ENCODE results near the gene TMIGD3. TPM values are rescaled to one million over a fixed set of nuclear protein-coding genes. Genes with fewer than 3 reads are reported as not detected.

TMIGD3 gene
- total RNA-seq, 2 donors from 2014 or later: not detected

DNA sequence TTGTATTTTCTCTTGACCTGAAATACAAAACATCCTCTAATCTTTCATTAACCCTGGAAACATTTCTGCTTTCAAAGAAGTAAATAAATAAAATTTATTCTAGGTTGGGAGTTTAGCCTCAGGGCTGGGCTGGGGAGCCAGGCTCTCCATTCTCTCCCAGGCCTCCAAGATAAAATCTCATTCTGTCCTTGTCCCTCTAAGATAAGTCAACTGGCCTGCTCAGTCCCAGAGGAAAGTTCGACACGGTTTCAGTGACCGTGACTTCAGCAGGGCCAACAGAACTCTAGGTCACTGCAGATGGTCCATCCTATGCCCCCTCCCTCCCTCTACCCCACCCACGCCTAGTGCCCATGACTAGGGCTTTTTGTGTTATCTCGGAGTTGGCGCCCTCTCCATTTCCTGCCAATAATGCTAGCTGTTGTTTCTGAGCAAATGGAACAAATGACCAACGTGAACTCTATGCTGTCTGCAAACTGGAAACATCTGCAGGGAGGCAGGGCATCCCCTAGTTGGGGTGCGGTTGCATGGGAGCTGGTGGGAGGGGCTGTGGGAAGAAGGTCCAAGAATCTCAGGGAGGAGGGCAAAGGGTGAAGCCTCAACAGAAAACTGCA is 10.1 kb upstream of the TMIGD3 start:
- DNase-seq (ENCODE audit: low spot score in 2 of 2): no peak
- Mint-ChIP-seq H3K27ac (no peak overlapping the region), H3K9me3 (no peaks in the 10 kb centered on the region), H3K36me3 (no peaks in the 10 kb centered on the region)
- no peak for ATAC-seq

DNA sequence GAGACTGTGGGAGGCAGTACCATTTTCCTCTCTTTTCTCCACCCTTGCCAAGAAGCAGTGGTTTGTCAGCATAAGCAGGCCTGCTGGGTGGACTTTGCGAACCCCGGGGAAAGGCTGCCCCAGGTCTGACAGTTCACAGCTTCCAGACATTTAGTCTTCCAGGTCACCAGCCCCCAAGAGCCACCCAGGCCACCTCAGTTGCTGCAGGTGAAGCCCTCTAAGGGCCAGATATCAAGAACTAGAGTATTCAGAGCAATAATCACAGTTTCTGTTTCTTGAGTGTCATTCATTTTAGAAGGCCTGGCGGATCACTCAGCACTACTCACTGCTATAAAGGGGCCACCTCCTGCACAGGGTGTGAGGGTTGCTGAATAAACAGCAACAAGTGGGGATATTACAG is 9.5 kb upstream of the TMIGD3 start:
- no peak for ATAC-seq
- Mint-ChIP-seq H3K36me3 (no peaks in the 10 kb centered on the region), H3K9me3 (no peaks in the 10 kb centered on the region), H3K27ac (no peak overlapping the region)
- DNase-seq (ENCODE audit: low spot score in 2 of 2): no peak

DNA sequence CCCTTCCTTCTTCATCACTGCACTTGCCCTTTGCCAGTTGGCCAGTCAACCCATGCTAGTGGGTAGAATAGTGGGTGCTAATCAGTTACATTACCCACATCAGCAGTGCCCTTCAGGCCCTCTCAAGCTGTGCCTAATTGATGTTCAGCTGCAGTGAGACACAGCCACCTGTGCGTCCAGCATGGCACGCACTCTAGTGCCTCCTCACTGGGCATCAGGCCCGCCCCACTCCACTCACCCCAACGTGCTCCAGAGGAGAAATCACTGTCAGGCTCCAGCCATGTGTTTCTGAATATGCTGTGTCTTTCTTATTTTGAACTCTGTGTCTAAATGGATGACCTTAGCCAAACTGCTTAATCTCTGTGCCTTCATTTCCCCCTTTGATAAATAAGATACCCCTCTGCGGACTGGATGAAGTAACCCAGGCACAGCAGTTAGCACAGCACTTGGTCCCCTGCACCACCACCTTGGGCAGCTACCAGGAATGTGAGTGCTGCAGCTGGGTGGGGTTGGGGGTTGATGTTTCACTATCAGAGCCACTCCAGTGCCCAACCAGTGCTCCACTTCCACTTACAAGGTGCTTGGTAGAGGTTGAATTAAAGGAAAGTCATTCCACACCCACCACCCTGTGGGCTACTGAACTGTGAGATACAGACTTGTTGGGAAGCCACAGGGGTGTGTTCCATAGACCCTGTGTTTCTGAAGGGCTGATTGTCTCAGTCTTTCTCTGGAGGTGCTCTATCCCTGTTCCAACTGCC is 8.9 kb upstream of the TMIGD3 start:
- no peak overlapping the region for H3K27ac Mint-ChIP-seq
- no peak for ATAC-seq
- H3K36me3 Mint-ChIP-seq: no peaks in the 10 kb centered on the region
- no peaks in the 10 kb centered on the region for H3K9me3 Mint-ChIP-seq
- DNase-seq (ENCODE audit: low spot score in 2 of 2): no peak

DNA sequence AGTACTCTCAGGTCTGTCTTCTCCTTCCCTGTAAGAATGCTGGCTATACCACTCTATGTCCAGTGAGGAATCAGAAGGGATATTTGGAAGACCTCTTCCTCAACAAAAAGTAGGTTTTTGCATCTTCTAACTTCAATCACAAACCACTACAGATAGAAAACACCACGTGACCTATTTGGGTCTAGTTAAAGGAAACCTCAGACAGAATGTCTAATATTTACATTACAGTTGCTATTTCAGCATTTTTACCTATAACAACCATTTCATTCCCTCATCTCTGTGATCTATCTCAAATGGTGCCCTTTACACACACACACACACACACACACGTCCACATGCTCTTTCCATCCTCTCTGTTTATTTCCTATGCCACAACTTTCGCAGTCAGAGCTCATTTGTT is 7.9 kb upstream of the TMIGD3 start:
- no peak overlapping the region for H3K27ac Mint-ChIP-seq
- ATAC-seq (no peak), DNase-seq (ENCODE audit: low spot score in 2 of 2) (no peak)
- no peaks in the 10 kb centered on the region for H3K9me3 Mint-ChIP-seq
- no peaks in the 10 kb centered on the region for H3K36me3 Mint-ChIP-seq

DNA sequence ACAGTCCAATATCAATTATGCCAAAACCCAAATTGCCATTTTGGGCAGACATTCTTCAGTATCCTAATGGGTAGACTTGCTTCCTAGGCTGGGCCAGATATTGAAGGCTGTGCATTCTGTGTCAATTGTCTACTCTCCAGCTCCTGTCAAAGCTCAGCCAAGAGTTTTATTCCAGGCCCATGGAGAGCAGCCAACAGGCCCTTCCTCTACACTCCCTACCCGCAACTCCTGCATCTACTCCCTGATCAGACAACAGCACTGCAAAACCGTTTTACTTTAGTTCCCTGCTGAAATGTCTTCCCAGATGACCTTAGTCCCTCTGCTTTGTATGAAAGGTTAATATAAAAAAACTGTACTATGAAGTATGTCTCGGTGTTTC is 6.6 kb upstream of the TMIGD3 start:
- ATAC-seq: no peak
- no peaks in the 10 kb centered on the region for H3K9me3 Mint-ChIP-seq
- H3K27ac Mint-ChIP-seq: no peak overlapping the region
- H3K36me3 Mint-ChIP-seq: no peaks in the 10 kb centered on the region
- DNase-seq (ENCODE audit: low spot score in 2 of 2): no peak

DNA sequence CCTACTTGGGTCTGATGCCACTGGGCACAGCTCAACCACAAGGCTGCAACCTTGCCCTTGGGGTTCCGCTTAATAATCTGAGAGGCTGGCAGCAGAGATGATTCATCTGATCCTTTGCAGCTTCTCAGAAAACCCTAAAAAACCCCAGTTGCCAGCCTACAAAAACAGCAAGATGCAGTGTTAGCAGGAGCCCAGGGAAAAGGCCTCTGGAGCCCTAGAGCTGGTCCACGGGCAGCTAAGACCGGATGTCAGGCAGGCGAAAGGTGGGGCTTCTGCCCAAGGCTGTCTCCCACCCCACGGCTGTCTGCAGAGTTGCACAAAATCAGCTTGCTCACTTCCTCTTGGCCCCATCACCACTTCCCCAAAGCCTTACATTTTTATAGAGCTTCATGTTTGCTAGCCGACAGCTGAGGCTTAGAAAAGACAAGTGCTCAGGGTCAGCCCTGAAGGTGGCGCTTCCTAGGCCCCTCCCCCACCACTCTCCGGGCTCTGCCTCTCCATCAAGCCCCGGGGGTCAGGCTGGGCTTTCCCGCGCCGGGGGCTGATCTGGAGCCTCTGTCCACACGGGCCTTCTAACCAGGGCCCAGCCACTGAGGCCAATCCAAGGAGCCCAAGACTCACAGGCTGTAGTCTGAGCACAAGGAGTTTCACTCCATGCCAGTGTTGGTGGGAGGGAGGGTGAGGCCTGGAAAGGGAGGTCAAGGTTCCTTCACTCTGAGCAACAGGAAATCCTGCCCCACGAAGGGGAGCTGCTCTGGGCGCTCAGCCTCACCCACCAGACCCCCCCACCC is 4.2 kb upstream of the TMIGD3 start:
- H3K36me3 Mint-ChIP-seq: no peaks in the 10 kb centered on the region
- DNase-seq (ENCODE audit: low spot score in 2 of 2): peak; percentile 46 to 80
- ATAC-seq: peak; percentile 60 to 76
- H3K27ac Mint-ChIP-seq: peak overlapping the region; percentile 92 to 93
- H3K9me3 Mint-ChIP-seq: no peaks in the 10 kb centered on the region

DNA sequence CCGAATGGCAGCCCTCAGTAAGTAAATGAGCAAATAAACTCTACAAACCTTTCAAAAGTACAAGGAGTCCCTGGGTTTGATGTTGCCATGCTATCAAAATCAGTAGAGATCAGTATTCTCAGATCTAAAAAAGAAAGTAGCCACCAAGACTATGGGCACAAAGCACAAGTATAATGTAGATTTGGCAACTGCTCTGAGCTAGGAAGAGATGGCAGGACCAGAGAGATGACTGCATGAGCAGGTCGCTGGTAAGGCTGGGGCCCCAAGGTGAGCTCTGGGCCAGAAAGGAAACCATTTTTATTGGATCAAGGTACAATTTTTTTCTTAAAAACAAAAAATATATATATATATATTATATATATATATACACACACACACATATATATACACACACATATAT is 3.1 kb upstream of the TMIGD3 start:
- Mint-ChIP-seq H3K36me3 (no peaks in the 10 kb centered on the region), H3K9me3 (no peaks in the 10 kb centered on the region), H3K27ac (peak overlapping the region in 1 of 2 donors; percentile 54)
- ATAC-seq: no peak
- no peak for DNase-seq (ENCODE audit: low spot score in 2 of 2)

DNA sequence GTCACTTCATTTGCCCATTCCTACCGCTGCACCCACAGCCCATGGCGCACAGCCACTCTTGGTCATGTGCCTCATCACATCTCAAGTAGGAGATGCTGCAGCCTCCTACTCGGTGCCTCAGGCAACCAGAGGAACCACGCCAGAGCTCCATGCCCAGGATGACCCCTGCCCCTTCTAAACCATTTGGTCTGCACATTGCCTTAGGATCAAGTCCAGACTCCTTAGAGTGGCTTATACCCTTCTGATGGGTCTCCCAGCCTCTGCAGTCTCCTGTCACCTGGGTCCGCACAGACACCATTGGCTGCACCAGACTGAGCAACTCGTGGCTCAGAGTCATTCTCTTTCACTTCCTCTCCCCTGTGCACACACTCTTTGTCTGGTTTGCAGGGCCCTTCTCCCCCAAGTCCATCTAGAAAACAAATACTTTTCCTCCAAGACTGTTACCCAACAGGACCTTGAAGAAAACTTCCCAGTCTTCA is 2.2 kb upstream of the TMIGD3 start:
- no peaks in the 10 kb centered on the region for H3K9me3 Mint-ChIP-seq
- DNase-seq (ENCODE audit: low spot score in 2 of 2): no peak
- peak overlapping the region; percentile 39 to 54 for H3K27ac Mint-ChIP-seq
- peak; percentile 16 to 29 for ATAC-seq
- H3K36me3 Mint-ChIP-seq: no peaks in the 10 kb centered on the region

DNA sequence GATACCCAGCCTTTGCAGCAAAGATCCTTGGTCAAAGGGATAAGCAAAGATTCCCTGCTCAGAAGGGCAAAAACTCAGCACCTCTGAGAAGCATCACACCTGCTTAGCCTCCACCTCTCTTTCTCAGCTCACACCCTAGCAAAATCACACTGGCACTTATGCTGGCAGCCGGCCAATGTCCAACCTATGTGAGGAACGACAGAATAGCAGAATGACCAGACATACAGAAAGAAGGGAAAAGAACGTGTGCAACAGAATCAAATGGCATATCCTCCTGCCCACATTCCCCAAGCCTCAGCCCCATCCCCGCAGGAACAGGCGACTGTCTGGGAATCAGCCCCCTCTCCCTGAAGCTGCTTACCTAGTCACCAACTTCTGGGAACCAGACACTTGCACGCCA is 664 bp upstream of the TMIGD3 start:
- ATAC-seq (no peak), DNase-seq (ENCODE audit: low spot score in 2 of 2) (no peak)
- Mint-ChIP-seq H3K36me3 (no peaks in the 10 kb centered on the region), H3K27ac (no peak overlapping the region), H3K9me3 (peaks cover 0 to 9% of the 10 kb centered on the region in 2 donors)

DNA sequence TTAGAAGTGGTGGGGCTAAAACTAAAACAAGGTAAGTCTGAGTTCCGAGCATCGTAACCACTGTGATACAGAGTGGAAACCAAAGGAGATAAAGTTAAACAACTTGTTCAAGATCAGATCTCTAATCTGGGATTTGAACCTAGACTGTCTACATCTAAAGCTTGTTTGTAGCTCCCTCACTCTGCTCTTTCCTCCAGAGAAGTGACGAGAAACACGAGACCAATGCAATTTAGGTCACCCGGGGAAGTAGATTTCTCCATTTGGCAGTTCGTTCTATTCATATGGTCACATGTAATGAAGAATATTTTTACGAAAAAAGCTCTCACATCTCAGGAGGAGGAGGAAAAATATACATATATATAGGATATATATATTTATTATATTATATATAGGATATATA is 1.8 kb downstream of the TMIGD3 start:
- ATAC-seq (no peak), DNase-seq (ENCODE audit: low spot score in 2 of 2) (no peak)
- Mint-ChIP-seq H3K9me3 (peaks cover 2 to 15% of the 10 kb centered on the region in 2 donors), H3K27ac (no peak overlapping the region), H3K36me3 (peaks cover 0 to 11% of the 10 kb centered on the region in 2 donors)

DNA sequence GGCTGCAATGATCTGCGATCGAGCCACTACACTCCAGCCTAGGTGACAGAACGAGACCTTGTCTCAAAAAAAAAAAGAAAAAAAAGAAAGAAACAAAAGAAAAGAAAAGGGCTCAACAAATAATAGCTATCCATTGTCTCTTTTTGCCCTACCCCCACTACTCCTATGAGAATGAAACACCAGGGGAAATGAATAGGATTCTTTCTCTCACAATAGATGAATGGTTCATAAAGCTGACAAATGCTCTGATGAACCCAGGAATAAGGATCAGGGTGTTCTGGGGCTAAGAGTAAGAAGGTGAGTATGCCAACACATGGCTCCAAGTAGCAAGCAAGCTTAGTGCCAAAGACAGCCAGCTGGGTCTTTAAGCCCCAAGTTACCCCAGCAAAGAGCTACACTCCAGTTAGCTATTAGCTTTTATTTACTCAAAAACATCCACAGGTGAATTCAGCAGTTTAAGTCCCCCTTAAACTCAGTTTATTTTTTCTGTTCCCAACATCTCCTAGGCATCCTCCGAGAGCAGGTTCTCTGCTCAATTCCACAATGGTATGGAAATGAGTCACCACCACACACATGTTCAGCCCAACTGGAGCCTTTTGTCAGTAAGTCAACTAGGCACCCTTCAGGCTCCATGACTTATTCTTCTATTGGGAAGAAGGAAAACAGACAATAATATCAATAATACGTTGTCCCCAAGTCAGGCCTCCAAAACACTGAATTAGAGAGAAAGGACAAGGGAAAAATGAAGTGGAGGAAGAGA is 4.2 kb downstream of the TMIGD3 start:
- DNase-seq (ENCODE audit: low spot score in 2 of 2): no peak
- H3K9me3 Mint-ChIP-seq: peaks cover 10 to 25% of the 10 kb centered on the region in 2 donors
- ATAC-seq: no peak
- H3K27ac Mint-ChIP-seq: no peak overlapping the region
- peaks cover 0 to 32% of the 10 kb centered on the region in 2 donors for H3K36me3 Mint-ChIP-seq

DNA sequence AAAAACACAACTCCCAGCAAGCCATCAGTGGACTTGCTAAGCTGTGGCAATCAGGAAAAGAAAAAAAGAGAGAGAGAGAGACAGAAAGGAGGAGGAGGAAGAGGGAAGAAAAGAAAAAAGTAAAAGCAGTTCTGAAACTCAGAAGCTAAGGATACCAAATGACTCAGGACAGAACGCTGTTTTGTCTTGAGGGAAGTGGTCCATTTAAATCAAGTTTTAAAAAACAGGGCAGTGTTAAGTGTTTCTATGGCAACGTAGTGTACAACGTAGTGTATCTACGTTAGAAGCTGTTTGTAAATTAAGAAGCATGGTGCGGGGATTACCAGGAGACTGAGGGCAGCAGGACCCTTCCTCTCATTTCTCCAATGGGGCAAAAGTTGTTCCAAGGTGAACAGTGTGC is 5.8 kb downstream of the TMIGD3 start:
- peak; percentile 73 to 87 for ATAC-seq
- Mint-ChIP-seq H3K36me3 (peaks cover 0 to 37% of the 10 kb centered on the region in 2 donors), H3K9me3 (peaks cover 10 to 32% of the 10 kb centered on the region in 2 donors), H3K27ac (peak overlapping the region; percentile 17 to 78)
- no peak for DNase-seq (ENCODE audit: low spot score in 2 of 2)

DNA sequence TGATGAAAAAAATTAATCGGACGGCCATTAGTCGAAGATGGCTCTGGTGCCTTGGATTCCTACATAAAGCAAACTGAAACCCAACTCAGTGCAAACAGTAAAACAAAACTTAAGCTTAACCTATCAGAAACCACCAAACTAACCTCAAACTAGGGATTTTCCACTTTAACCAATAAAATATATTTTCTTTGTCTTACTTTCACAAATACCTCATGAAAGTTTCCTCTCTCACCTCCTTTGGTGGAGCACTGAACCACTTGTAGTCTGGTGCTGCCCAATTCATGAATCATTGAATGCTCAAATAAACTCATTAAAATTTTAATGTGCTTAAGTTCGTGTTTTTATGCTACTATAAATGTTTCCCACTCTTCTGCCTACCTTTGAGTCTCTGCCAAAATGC is 7.0 kb downstream of the TMIGD3 start:
- DNase-seq (ENCODE audit: low spot score in 2 of 2) (no peak), ATAC-seq (peak; percentile 75 to 77)
- H3K27ac Mint-ChIP-seq: peak overlapping the region in 1 of 2 donors; percentile 15
- peaks cover 0 to 37% of the 10 kb centered on the region in 2 donors for H3K36me3 Mint-ChIP-seq
- H3K9me3 Mint-ChIP-seq: peaks cover 10 to 32% of the 10 kb centered on the region in 2 donors

DNA sequence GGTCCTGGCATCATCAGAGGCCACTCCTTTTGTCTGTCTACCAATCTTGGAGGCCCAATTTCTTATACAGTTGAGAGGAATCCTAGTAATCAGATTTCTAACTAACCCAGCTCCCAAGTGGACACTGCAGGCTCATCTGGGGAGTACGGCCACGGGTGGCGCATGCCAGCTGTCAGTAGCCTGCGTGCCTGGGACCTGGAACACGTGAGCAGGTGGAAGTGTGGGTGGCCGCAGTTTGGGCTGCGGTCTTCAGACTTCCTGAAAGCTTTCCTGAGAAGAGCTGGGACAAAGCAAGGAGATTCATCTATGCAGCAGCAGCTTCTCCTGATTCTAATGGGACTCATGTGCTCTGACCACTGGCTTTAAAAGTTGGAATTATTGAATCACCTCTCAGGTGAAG is 12.4 kb downstream of the TMIGD3 start:
- Mint-ChIP-seq H3K36me3 (peaks cover 0 to 21% of the 10 kb centered on the region in 2 donors), H3K27ac (no peak overlapping the region), H3K9me3 (peaks cover 6 to 17% of the 10 kb centered on the region in 2 donors)
- ATAC-seq (no peak), DNase-seq (ENCODE audit: low spot score in 2 of 2) (no peak)

DNA sequence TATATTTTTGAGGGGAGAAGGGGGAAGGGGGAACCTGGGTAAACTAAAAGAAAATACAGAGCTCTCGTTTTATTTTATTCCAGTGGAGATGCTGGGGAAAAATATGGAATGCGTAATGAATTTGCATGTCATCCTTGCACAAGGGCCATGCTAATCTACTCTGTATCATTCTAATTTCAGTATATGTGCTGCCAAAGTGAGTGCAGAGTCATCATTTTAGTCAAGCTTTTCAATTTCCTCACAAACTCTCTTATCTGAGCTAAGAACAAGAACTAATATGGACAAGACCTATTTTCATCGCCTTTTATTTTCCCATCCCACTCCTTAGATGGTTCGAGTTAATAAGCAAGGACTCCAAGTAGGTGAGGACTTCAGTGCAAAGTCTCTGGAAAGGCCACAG is 13.2 kb downstream of the TMIGD3 start:
- no peak for ATAC-seq

DNA sequence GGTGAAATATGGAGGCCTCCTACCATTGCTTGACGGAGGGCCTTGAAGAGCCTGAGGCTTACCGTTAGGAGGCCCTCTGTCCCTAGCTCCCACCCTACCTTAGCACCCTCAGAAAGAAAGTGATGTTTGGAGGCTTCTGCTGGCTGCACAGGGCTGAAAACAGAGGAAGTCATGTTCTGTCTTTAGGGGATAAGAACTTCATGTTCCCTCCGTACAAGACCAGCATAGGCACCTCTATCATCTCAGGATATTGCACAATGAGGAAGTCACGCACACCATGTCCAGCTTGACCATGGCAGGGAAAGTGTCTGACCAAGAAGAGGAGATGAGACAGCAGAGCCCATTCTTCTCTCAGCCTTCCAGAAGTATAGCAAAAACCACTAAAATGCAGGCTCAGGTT is 13.8 kb downstream of the TMIGD3 start:
- ATAC-seq: no peak
- Mint-ChIP-seq H3K36me3 (peaks cover 0 to 7% of the 10 kb centered on the region in 2 donors), H3K9me3 (peaks cover 1 to 11% of the 10 kb centered on the region in 2 donors), H3K27ac (no peak overlapping the region)
- DNase-seq (ENCODE audit: low spot score in 2 of 2): no peak

More for the DNA sequence above, 13.2 kb downstream of the TMIGD3 start:
- DNase-seq (ENCODE audit: low spot score in 2 of 2): no peak
- Mint-ChIP-seq H3K27ac (no peak overlapping the region), H3K9me3 (peaks cover 3 to 13% of the 10 kb centered on the region in 2 donors), H3K36me3 (peaks cover 0 to 14% of the 10 kb centered on the region in 2 donors)
